ENCODE results near the gene ALG14. TPM values are rescaled to one million over a fixed set of nuclear protein-coding genes. Genes with fewer than 3 reads are reported as not detected.
A peak's percentile ranks its signal among the peaks of the same experiment; 100 is the strongest.

ALG14 gene
- total RNA-seq, 6 donors from 2014 or later, result 0.55 to 6.2 (median 0.98) TPM

GRCh38 chr1:95018602-95019369, 54.0 kb downstream of the ALG14 start:
- WGBS, 2 donors, result 52 to 54% methylated on average over 1 of the region's 1 CpG
- ATAC-seq (ENCODE audit: low FRiP score in 2 of 2) (peak in 1 of 2 donors; percentile 28), DNase-seq (peak in 1 of 2 donors; percentile 36)
- TF ChIP-seq POLR2A (IDR thresholded peaks at IDR 0.05), result no peak
- Histone ChIP-seq H3K27me3 (no peaks in the 10 kb centered on the region), H3K36me3 (no peaks in the 10 kb centered on the region), H3K4me1 (peaks cover 15 to 37% (median 26%) of the 10 kb centered on the region in 4 donors), H3K4me3 (no peak overlapping the region), H3K9me3 (no peaks in the 10 kb centered on the region), H3K27ac (peak overlapping the region in 3 of 4 donors; percentile 0 to 23 (median 13))

- no peaks in the 10 kb centered on the region for H3K36me3 ChIP-seq
- H3K4me1 ChIP-seq, result peaks cover 21 to 36% (median 28%) of the 10 kb centered on the region in 4 donors
- TF ChIP-seq CTCF (IDR thresholded peaks at IDR 0.05) (no peak), POLR2AphosphoS5 (IDR thresholded peaks at IDR 0.05) (no peak), POLR2A (IDR thresholded peaks at IDR 0.05) (no peak), EP300 (IDR thresholded peaks at IDR 0.05) (no peak)
- H3K27me3 ChIP-seq, result no peaks in the 10 kb centered on the region
- H3K9me3 ChIP-seq, result no peaks in the 10 kb centered on the region
- H3K27ac ChIP-seq, result no peak overlapping the region
- ATAC-seq (ENCODE audit: low FRiP score in 2 of 2) (no peak), DNase-seq (no peak)
- H3K4me3 ChIP-seq, result no peak overlapping the region
- WGBS, 2 donors, result 100% methylated on average over 1 of the region's 1 CpG
Observed at GRCh38 chr1:95017775-95018174, 55.0 kb downstream of the ALG14 start.

GRCh38 chr1:95015076-95015475, 57.7 kb downstream of the ALG14 start:
- Histone ChIP-seq H3K4me1 (peaks cover 4 to 26% (median 16%) of the 10 kb centered on the region in 4 donors), H3K4me3 (no peak overlapping the region), H3K9me3 (no peaks in the 10 kb centered on the region), H3K27me3 (no peaks in the 10 kb centered on the region), H3K36me3 (no peaks in the 10 kb centered on the region), H3K27ac (no peak overlapping the region)
- no peak for ATAC-seq (ENCODE audit: low FRiP score in 2 of 2)
- no peak for DNase-seq
- no peak for TF ChIP-seq CTCF (IDR thresholded peaks at IDR 0.05)
- 97% methylated on average over 3 of the region's 3 CpGs for WGBS, 2 donors

- ATAC-seq (ENCODE audit: low FRiP score in 2 of 2), result peak in 1 of 2 donors; percentile 67
Observed at GRCh38 chr1:95013950-95014574, 58.7 kb downstream of the ALG14 start.

More at GRCh38 chr1:95013950-95014574, 58.7 kb downstream of the ALG14 start:
- Histone ChIP-seq H3K9me3 (no peaks in the 10 kb centered on the region), H3K27me3 (no peaks in the 10 kb centered on the region), H3K4me3 (no peak overlapping the region), H3K4me1 (peaks cover 4 to 22% (median 13%) of the 10 kb centered on the region in 4 donors), H3K27ac (peak overlapping the region in 3 of 4 donors; percentile 43 to 55 (median 44)), H3K36me3 (no peaks in the 10 kb centered on the region)
- no peak for DNase-seq
- TF ChIP-seq POLR2A (IDR thresholded peaks at IDR 0.05), result no peak
- TF ChIP-seq CTCF (IDR thresholded peaks at IDR 0.05), result no peak
- no peak for TF ChIP-seq EP300 (IDR thresholded peaks at IDR 0.05)
- no peak for TF ChIP-seq POLR2AphosphoS5 (IDR thresholded peaks at IDR 0.05)
- 44 to 72% methylated on average over 2 of the region's 2 CpGs for WGBS, 2 donors

Measured in upper lobe of left lung (tissue), 6 donors.